Amygdala (tissue), 56 donors: ENCODE data around the gene KCNQ5.
"Not testable (repeated sequence)": the region's sequence is repeated elsewhere in the genome, so short reads cannot be mapped to it uniquely, and the experiment has no call there.

Source experiments
- DNase-seq, 56 donors: peaks; one replicate each; lab custom pipeline; 2025; lab: John Stamatoyannopoulos, UW

Gene KCNQ5

GRCh38 chr6:72976484-72976883 is 354.6 kb downstream of the KCNQ5 start:
- DNase-seq: peak in 3 of 56 donors; percentile 11 to 35 (median 26)

- DNase-seq: no peak
Measured at GRCh38 chr6:72977114-72977513, 355.2 kb downstream of the KCNQ5 start.

DNA sequence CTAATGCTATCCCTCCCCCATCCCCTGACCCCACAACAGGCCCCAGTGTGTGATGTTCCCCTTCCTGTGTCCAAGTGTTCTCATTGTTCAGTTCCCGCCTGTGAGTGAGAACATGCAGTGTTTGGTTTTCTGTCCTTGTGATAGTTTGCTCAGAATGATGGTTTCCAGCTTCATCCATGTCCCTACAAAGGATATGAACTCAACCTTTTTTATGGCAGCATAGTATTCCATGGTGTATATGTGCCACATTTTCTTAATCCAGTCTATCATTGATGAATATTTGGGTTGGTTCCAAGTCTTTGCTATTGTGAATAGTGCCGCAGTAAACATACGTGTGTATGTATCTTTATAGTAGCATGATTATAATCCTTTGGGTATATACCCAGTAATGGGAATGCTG is 356.9 kb downstream of the KCNQ5 start:
- not testable (repeated sequence) for DNase-seq

DNA sequence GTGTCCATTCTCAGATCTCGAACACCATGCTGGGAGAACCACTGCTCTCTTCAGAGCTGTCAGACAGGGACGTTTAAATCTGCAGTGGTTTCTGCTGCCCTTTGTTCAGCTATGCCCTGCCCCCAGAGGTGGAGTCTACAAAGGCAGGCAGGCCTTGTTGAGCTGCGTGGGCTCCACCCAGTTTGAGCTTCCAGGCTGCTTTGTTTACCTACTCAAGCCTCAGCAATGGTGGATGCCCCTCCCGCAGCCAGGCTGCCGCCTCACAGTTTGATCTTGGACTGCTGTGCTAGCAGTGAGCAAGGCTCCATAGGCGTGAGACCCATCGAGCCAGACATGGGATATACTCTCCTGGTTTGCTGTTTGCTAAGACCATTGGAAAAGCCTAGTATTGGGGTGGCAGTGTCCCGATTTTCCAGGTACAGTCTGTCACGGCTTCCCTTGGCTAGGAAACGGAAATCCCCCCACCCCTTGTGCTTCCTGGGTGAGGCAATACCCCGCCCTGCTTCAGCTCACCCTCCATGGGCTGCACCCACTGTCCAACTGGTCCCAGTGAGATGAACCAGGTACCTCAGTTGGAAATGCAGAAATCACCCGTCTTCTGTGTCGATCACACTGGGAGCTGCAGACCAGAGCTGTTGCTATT is 362.4 kb downstream of the KCNQ5 start:
- not testable (repeated sequence) for DNase-seq

GRCh38 chr6:72984981-72985665 is 363.3 kb downstream of the KCNQ5 start:
- no peak for DNase-seq

- peak in 4 of 56 donors; percentile 4 to 20 (median 6) for DNase-seq
Measured at GRCh38 chr6:72987301-72987700, 365.4 kb downstream of the KCNQ5 start.

DNA sequence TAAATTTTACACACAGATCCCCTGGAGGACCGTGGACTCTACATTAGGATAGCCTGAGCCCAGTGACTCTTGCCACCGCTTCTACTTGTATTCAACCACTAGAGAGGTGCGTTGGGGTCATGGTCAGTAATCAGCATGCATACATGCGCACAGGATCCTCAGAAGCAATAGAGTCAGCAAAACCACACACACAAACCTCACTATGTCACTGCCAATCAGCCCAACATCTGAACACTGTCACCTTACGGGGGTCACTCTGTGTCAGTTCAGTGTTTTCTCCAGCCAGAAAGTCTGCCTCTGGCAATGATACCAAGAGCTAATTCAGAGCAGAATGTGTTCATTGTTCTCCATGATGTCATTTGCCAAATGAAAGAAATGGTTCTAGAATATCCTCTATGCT is 378.1 kb downstream of the KCNQ5 start:
- DNase-seq: peak in 21 of 56 donors; percentile 1 to 53 (median 19)

DNA sequence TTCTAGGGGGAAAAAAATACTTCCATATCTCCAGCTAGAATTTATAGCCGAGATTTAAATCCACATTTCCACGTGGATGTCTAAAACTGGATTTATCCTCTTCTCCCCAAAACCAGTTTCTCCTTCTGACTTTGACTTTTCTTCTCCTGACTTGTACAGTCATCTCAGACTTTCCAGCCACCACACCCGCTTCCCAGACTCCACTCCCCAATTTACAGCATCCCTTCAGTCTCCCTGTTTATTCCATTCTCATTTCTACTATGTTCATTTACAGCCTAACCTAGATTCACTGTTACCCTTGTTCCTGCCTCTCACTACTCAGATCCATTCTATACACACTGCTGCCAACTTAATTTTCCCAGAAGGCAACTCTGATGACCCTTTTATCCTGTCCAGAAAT is 378.6 kb downstream of the KCNQ5 start:
- DNase-seq: no peak

DNA sequence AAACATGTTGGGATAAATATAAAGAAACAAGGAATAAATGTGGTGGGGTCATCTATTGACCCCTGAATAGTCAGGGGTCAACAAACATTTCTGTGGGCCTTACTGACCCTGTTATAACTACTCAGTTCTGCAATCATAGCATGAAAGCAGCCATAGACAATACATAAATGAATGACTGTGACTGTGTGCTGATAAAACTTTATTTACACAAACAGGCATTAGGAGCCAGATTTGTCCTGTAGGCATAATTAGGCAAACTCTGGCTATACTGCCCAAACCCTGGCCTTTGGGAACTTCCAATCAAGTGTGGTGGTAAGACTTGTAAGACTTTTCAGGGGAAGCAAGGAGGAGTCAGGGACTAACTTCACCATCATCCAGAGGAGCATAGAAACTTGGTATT is 380.7 kb downstream of the KCNQ5 start:
- no peak for DNase-seq

DNA sequence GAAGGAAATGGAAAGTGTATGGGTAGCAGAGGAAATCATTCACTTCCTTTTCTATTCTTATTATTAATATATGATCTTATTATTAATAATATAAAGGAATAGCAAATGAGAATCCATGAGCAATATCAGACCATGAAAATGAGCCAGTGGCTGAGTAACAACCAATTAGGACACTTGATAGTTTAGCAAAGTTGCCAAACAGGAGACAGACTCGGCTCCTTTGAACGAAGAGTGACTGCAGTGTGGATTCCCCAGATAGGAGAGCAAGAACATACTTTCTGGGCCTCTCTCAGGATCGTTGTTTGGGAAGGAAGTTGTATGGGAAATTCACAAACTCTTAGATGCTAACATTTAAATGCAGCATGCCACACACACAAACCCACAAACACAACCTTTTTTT is 381.4 kb downstream of the KCNQ5 start:
- DNase-seq: no peak

GRCh38 chr6:73004231-73004630 is 382.4 kb downstream of the KCNQ5 start:
- DNase-seq: no peak

GRCh38 chr6:73004861-73005260 is 383.0 kb downstream of the KCNQ5 start:
- DNase-seq: no peak

- no peak for DNase-seq
Measured at GRCh38 chr6:73006146-73006545, 384.3 kb downstream of the KCNQ5 start.

- no peak for DNase-seq
Measured at GRCh38 chr6:73011945-73012344, 390.1 kb downstream of the KCNQ5 start.

- DNase-seq: no peak
Measured at GRCh38 chr6:73017476-73017875, 395.6 kb downstream of the KCNQ5 start.

GRCh38 chr6:73024598-73024997 is 402.7 kb downstream of the KCNQ5 start:
- DNase-seq: no peak

DNA sequence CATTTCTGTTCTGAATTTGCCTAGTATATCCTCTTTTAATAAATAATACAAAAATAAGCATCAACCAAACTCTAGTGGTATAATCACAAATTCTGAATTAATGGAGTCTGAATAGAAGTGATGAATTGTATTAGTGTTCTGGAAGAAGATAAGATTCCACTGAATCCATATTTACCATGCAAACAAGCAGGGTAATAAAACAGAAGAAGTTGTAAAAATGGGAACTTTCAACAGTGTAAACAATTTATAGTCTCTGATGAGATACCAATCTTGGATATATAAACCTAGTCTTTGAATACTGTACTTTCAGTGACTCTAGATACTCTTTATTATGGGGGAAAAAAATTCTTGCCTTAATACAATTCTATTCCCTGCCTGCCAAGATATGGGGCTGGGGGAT is 405.8 kb downstream of the KCNQ5 start:
- DNase-seq: no peak

DNA sequence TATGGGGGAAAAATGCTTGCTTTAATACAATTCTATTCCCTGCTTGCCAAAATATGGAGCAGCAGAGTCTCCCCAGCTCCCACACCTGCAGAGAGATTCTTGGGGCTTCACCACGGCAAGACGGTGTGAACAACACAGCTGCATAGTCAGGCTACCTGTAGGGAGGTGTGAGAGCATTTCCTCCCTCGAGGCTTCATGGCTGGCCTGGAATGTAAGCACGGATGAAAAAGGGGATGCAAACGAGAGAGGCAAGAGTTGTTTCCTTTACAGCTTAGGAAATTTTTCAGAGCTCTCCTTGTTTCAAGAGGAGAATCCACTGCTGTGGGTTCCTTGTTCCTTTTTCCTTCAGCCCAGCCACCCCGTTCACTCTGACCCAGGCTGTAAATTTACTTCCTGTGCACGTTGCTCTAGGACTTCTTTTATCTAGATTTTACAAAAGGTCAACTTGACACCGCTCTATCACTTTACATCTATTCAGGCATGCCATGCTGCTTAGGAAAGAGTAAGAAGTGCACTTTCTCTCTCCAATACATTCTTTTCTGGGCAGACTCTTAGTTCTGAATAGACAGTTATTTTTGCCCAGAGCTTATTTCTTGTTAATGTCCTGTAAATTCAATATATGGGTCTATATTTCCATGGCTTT is 406.4 kb downstream of the KCNQ5 start:
- DNase-seq: no peak

DNA sequence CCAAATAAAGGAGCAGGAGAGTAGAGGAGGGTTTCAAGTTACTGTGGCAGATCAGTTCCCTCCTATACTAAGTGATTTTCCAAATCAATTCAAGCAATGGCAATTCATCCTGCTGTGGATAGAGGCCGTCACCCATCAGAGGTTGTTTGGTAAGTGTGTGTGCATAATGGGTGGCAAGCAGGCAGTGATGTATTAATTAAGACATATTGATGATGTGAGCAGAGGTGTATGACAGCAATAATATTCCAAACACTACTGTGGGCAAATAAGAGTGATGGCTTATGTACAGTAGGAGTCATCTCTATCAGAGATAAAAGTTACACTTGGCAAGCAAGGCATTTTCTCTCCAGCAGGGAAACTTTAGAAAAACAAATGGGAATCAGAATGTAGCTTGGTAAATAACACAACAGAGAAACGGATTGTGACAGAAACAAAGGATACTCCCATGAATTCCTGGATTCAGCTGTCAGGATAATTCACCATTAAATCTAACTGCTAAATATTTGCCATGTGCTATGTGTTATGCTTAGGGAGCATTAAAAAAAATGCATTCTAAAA is 407.1 kb downstream of the KCNQ5 start:
- DNase-seq: no peak

DNA sequence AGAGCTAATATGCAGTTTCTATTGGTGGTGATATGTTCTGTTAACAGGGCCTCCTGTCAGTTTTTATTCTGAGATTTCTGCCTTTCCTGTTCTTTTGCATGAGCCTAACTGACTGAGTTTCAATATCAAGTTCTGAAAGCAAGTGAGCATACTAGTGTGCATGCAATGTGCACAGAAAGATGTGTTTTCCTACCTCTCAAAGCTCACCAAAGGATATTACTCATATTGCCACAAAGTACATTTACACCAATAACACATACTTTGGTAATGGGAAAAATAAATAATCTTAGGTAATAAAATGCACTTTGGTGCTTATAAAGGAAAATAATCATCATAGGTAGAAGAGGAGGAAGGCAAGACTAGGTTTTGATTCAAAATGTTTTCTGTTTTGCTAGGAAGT is 408.4 kb downstream of the KCNQ5 start:
- no peak for DNase-seq
